WTC11 (cell line): Measurements from ENCODE around the gene SAMD1. TPM values are rescaled to one million over a fixed set of nuclear protein-coding genes. Genes with fewer than 3 reads are reported as not detected.
A peak's percentile ranks its signal among the peaks of the same experiment; 100 is the strongest.

Experiments used
- ATAC-seq: fragments of 200-7000 bp; cut with Tn5 transposase; 2 replicates; pipeline ENCODE4 v1.10.0; 2021; ENCODE audit warnings: mild to moderate bottlenecking, moderate library complexity
- CTCF ChIA-PET: fragments of 300-600 bp; sonication (Branson Sonifier 250); formaldehyde crosslinking; loops from one replicate; lab custom pipeline; 2021; ENCODE audit warnings: antibody characterized with exemption; lab: Charles Lee
- POLR2A ChIA-PET: fragments of 350-600 bp; sonication (Branson Sonifier 250); formaldehyde crosslinking; loops from one replicate; lab custom pipeline; 2021; ENCODE audit warnings: antibody characterized with exemption; lab: Charles Lee
- DNase-seq: peaks from one replicate; pipeline ENCODE4 v3.0.0; 2021; ENCODE audit warnings: low spot score
- H3K27ac Mint-ChIP-seq: 2 replicates; pipeline ENCODE4 v1.8.0; 2021; ENCODE audit warnings: mixed read lengths
- H3K27me3 Mint-ChIP-seq: 2 replicates; pipeline ENCODE4 v1.8.0; 2021; ENCODE audit warnings: low read depth, mild to moderate bottlenecking, moderate library complexity, mixed read lengths
- H3K36me3 Mint-ChIP-seq: 2 replicates; pipeline ENCODE4 v1.8.0; 2021; ENCODE audit warnings: mixed read lengths
- H3K4me1 Mint-ChIP-seq: 2 replicates; pipeline ENCODE4 v1.8.0; 2022; ENCODE audit warnings: mixed read lengths
- H3K4me3 Mint-ChIP-seq: 2 replicates; pipeline ENCODE4 v1.8.0; 2021; ENCODE audit warnings: mild to moderate bottlenecking, moderate library complexity, mixed read lengths
- H3K9me3 Mint-ChIP-seq: 2 replicates; pipeline ENCODE4 v1.8.0; 2021; ENCODE audit warnings: mixed read lengths
- CBFB ChIP-seq: sonication (generic); formaldehyde crosslinking; IDR thresholded peaks from 2 replicates; pipeline ENCODE4 v1.8.1; 2022; ENCODE audit warnings: mild to moderate bottlenecking, low read depth, missing genetic modification reagents
- CREB1 ChIP-seq: sonication (generic); formaldehyde crosslinking; IDR thresholded peaks from 2 replicates; pipeline ENCODE4 v1.8.0; 2023; ENCODE audit warnings: mild to moderate bottlenecking, missing genetic modification reagents
- CREM ChIP-seq: sonication (generic); formaldehyde crosslinking; IDR thresholded peaks from 2 replicates; pipeline ENCODE4 v1.8.1; 2022; ENCODE audit warnings: mild to moderate bottlenecking, missing genetic modification reagents, moderate library complexity
- CTCF ChIP-seq: fragments of 200-600 bp; IDR thresholded peaks from 2 replicates; pipeline ENCODE4 v1.8.0; 2022; ENCODE audit warnings: antibody characterized with exemption
- E2F5 ChIP-seq: sonication (generic); formaldehyde crosslinking; IDR thresholded peaks from 2 replicates; pipeline ENCODE4 v1.8.1; 2022; ENCODE audit warnings: mild to moderate bottlenecking, moderate library complexity, missing genetic modification reagents
- ELF4 ChIP-seq: sonication (generic); formaldehyde crosslinking; IDR thresholded peaks from 2 replicates; pipeline ENCODE4 v1.8.1; 2022; ENCODE audit warnings: low read depth, mild to moderate bottlenecking, moderate library complexity, missing genetic modification reagents
- EMX1 ChIP-seq: fragments of 250-450 bp; sonication (Bioruptor Pico); IDR thresholded peaks from 2 replicates; pipeline ENCODE4 v1.8.0; 2021; ENCODE audit warnings: mild to moderate bottlenecking
- ETV6 ChIP-seq: sonication (generic); formaldehyde crosslinking; IDR thresholded peaks from 2 replicates; pipeline ENCODE4 v1.8.1; 2022; ENCODE audit warnings: mild to moderate bottlenecking, missing genetic modification reagents
- FOXP1 ChIP-seq: sonication (generic); formaldehyde crosslinking; IDR thresholded peaks from 2 replicates; pipeline ENCODE4 v1.8.0; 2022; ENCODE audit warnings: missing genetic modification reagents, mild to moderate bottlenecking, moderate library complexity, borderline replicate concordance
- GTF2I ChIP-seq: fragments of 250-450 bp; sonication (Bioruptor Pico); conservative IDR thresholded peaks from 2 replicates; pipeline ENCODE4 v1.4.0; 2021; ENCODE audit warnings: mild to moderate bottlenecking
- KAT7 ChIP-seq: sonication (generic); formaldehyde crosslinking; IDR thresholded peaks from 2 replicates; pipeline ENCODE4 v1.8.1; 2023; ENCODE audit warnings: missing genetic modification reagents, mild to moderate bottlenecking, borderline replicate concordance
- SP1 ChIP-seq: sonication (generic); formaldehyde crosslinking; conservative IDR thresholded peaks from 2 replicates; pipeline ENCODE4 v1.8.1; 2022; ENCODE audit warnings: missing genetic modification reagents
- TP53 ChIP-seq: sonication (generic); formaldehyde crosslinking; IDR thresholded peaks from 2 replicates; pipeline ENCODE4 v1.8.1; 2023; ENCODE audit warnings: mild to moderate bottlenecking, missing genetic modification reagents
- USF1 ChIP-seq: sonication (generic); formaldehyde crosslinking; IDR thresholded peaks from 2 replicates; pipeline ENCODE4 v1.8.0; 2022; ENCODE audit warnings: mild to moderate bottlenecking, missing genetic modification reagents
- ZNF396 ChIP-seq: fragments of 250-450 bp; sonication (Bioruptor Pico); IDR thresholded peaks from 2 replicates; pipeline ENCODE4 v1.8.0; 2021; ENCODE audit warnings: mild to moderate bottlenecking, moderate library complexity, borderline replicate concordance
- ZNF423 ChIP-seq: fragments of 250-450 bp; sonication (Bioruptor Pico); IDR thresholded peaks from 2 replicates; pipeline ENCODE4 v2.1.2; 2022; ENCODE audit warnings: mild to moderate bottlenecking, moderate library complexity
- total RNA-seq: library from RNA; stranded (reverse); gene quantifications from 3 replicates; pipeline ENCODE4 v1.2.3, GENCODE V29; 2021
- TF ChIP-seq, protein P1 (sequence below): sonication (generic); formaldehyde crosslinking; IDR thresholded peaks from 2 replicates; pipeline ENCODE4 v1.8.0; 2022; ENCODE audit warnings: mild to moderate bottlenecking, missing genetic modification reagents
- TF ChIP-seq, protein P2 (sequence below): sonication (generic); formaldehyde crosslinking; IDR thresholded peaks from 2 replicates; pipeline ENCODE4 v1.8.1; 2023; ENCODE audit warnings: mild to moderate bottlenecking, missing genetic modification reagents, moderate library complexity
- TF ChIP-seq, protein P3 (sequence below): sonication (generic); formaldehyde crosslinking; IDR thresholded peaks from 2 replicates; pipeline ENCODE4 v1.8.1; 2023; ENCODE audit warnings: mild to moderate bottlenecking, missing genetic modification reagents, borderline replicate concordance

The SAMD1 gene
- total RNA-seq, 1 experiment from 2014 or later, result 116 TPM

- no peak for TF ChIP-seq CREB1 (CRISPR knock-in tag)
These were observed 12.1 kb downstream of the SAMD1 start (continued) for GRCh38 chr19:14078411-14078810.

- ChIA-PET CTCF (interaction anchor here (0.6 to 6.6 kb wide), 15 partner anchors 15 to 398 kb away, joined by 3 to 164 read pairs (median 6); partner anchors contain the start of genes ASF1B, DCAF15, IL27RA and PALM3), POLR2A (interaction anchor here (0.7 kb wide), 1 partner anchor 139 kb away, joined by 3 read pairs; no protein-coding TSS in a partner anchor)
- peaks cover 70% of the 10 kb centered on the region for H3K27me3 Mint-ChIP-seq
- TF ChIP-seq E2F5 (CRISPR knock-in tag), result no peak
- TF ChIP-seq USF1 (CRISPR knock-in tag), result no peak
- TF ChIP-seq, protein P1, sequence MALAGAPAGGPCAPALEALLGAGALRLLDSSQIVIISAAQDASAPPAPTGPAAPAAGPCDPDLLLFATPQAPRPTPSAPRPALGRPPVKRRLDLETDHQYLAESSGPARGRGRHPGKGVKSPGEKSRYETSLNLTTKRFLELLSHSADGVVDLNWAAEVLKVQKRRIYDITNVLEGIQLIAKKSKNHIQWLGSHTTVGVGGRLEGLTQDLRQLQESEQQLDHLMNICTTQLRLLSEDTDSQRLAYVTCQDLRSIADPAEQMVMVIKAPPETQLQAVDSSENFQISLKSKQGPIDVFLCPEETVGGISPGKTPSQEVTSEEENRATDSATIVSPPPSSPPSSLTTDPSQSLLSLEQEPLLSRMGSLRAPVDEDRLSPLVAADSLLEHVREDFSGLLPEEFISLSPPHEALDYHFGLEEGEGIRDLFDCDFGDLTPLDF (CRISPR knock-in tag), result no peak
- TF ChIP-seq ZNF423, result no peak
- TF ChIP-seq GTF2I (CRISPR knock-in tag), result no peak
- no peak for TF ChIP-seq ETV6 (CRISPR knock-in tag)
- no peak for TF ChIP-seq ELF4 (CRISPR knock-in tag)
- no peak for TF ChIP-seq CBFB (CRISPR knock-in tag)
- no peak for DNase-seq
- H3K9me3 Mint-ChIP-seq, result no peaks in the 10 kb centered on the region
- no peaks in the 10 kb centered on the region for H3K36me3 Mint-ChIP-seq
- peaks cover 8% of the 10 kb centered on the region; the same call in 1 of the 2 replicates for H3K4me1 Mint-ChIP-seq
- no peak overlapping the region for H3K27ac Mint-ChIP-seq
- peak overlapping the region; percentile 84 for H3K4me3 Mint-ChIP-seq
- no peak for ATAC-seq
These were observed 16.4 kb downstream of the SAMD1 start for GRCh38 chr19:14073925-14074838.

DNA sequence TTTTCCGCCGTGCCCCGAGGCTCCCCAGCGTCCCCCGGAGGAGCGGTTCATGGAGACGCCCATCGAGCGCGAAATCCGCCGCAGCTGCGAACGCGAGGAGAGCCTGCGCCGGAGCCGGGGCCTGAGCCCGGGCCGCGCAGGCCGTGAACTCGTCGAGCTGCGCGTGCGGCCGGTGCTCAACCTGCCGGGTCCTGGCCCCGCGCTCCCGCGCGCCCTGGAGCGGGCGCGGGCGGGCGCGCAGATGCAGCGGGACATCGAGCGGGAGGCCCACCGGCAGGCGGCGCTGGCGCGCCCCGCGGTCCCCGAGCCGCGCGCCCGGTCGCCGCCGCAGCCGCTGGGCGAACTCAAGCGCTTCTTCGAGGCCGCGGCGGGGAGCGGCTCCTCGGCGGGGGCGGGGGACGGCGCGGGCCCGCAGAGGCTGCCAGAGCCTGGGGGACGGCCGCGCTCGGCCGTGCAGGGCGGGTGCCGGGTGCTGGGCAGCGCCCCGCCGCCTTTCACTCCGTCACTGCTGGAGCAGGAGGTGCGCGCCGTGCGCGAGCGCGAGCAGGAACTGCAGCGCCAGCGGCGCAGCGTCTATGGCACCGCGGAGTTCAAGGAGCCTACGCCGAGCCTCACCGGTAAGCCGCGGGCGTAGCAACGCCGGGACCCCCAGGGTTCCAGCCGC is 17.2 kb downstream of the SAMD1 start:
- TF ChIP-seq CTCF (peak; percentile 26; the same call in 1 of the 2 replicates), SP1 (CRISPR knock-in tag) (peak; percentile 70; the same call in 1 of the 2 replicates), FOXP1 (peak; percentile 53; the same call in 1 of the 2 replicates), TP53 (CRISPR knock-in tag) (no peak), KAT7 (CRISPR knock-in tag) (no peak; the same call in 1 of the 2 replicates), CREM (CRISPR knock-in tag) (peak; percentile 26; the same call in 1 of the 2 replicates), EMX1 (CRISPR knock-in tag) (0 out of 2 replicates have a peak, but pooled peaks have one; percentile 35), ZNF396 (CRISPR knock-in tag) (no peak)
- TF ChIP-seq, protein P2, sequence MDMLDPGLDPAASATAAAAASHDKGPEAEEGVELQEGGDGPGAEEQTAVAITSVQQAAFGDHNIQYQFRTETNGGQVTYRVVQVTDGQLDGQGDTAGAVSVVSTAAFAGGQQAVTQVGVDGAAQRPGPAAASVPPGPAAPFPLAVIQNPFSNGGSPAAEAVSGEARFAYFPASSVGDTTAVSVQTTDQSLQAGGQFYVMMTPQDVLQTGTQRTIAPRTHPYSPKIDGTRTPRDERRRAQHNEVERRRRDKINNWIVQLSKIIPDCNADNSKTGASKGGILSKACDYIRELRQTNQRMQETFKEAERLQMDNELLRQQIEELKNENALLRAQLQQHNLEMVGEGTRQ (CRISPR knock-in tag), result no peak
- TF ChIP-seq, protein P3, sequence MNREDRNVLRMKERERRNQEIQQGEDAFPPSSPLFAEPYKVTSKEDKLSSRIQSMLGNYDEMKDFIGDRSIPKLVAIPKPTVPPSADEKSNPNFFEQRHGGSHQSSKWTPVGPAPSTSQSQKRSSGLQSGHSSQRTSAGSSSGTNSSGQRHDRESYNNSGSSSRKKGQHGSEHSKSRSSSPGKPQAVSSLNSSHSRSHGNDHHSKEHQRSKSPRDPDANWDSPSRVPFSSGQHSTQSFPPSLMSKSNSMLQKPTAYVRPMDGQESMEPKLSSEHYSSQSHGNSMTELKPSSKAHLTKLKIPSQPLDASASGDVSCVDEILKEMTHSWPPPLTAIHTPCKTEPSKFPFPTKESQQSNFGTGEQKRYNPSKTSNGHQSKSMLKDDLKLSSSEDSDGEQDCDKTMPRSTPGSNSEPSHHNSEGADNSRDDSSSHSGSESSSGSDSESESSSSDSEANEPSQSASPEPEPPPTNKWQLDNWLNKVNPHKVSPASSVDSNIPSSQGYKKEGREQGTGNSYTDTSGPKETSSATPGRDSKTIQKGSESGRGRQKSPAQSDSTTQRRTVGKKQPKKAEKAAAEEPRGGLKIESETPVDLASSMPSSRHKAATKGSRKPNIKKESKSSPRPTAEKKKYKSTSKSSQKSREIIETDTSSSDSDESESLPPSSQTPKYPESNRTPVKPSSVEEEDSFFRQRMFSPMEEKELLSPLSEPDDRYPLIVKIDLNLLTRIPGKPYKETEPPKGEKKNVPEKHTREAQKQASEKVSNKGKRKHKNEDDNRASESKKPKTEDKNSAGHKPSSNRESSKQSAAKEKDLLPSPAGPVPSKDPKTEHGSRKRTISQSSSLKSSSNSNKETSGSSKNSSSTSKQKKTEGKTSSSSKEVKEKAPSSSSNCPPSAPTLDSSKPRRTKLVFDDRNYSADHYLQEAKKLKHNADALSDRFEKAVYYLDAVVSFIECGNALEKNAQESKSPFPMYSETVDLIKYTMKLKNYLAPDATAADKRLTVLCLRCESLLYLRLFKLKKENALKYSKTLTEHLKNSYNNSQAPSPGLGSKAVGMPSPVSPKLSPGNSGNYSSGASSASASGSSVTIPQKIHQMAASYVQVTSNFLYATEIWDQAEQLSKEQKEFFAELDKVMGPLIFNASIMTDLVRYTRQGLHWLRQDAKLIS (CRISPR knock-in tag), result no peak
- no peaks in the 10 kb centered on the region for H3K36me3 Mint-ChIP-seq
- no peak overlapping the region for H3K27ac Mint-ChIP-seq
- ChIA-PET CTCF (interaction anchor here (0.6 to 6.6 kb wide), 26 partner anchors 9 to 399 kb away, joined by 3 to 164 read pairs (median 6); partner anchors contain the start of genes ASF1B, DCAF15, IL27RA and PALM3), POLR2A (interaction anchor here (0.7 kb wide), 1 partner anchor 138 kb away, joined by 3 read pairs; no protein-coding TSS in a partner anchor)
- no peaks in the 10 kb centered on the region for H3K9me3 Mint-ChIP-seq
- H3K27me3 Mint-ChIP-seq, result peaks cover 70% of the 10 kb centered on the region
- peak overlapping the region; percentile 84 for H3K4me3 Mint-ChIP-seq
- peaks cover 8% of the 10 kb centered on the region; the same call in 1 of the 2 replicates for H3K4me1 Mint-ChIP-seq
- ATAC-seq, result peak; percentile 32
- peak; percentile 71 for DNase-seq
